ENCODE results near the gene MED13.

GRCh38 chr17:61955619-61956018, 109.5 kb downstream of the MED13 start:
- TF ChIP-seq CTCF (IDR thresholded peaks at IDR 0.05; ENCODE audit: insufficient read depth, low read length) (no peak), POLR2AphosphoS5 (IDR thresholded peaks at IDR 0.05; ENCODE audit: low read depth) (no peak)

All from HL-60 (cell line).